HG03045 (cell line): ENCODE results near the gene C12orf57.

Experiments
- ATAC-seq: cut with Tn5 transposase; IDR thresholded peaks from one replicate; pipeline ENCODE4 v1.9.1; 2021; ENCODE audit warnings: mild to moderate bottlenecking, moderate library complexity; ENCODE audit not compliant: unreplicated experiment

Gene C12orf57

DNA sequence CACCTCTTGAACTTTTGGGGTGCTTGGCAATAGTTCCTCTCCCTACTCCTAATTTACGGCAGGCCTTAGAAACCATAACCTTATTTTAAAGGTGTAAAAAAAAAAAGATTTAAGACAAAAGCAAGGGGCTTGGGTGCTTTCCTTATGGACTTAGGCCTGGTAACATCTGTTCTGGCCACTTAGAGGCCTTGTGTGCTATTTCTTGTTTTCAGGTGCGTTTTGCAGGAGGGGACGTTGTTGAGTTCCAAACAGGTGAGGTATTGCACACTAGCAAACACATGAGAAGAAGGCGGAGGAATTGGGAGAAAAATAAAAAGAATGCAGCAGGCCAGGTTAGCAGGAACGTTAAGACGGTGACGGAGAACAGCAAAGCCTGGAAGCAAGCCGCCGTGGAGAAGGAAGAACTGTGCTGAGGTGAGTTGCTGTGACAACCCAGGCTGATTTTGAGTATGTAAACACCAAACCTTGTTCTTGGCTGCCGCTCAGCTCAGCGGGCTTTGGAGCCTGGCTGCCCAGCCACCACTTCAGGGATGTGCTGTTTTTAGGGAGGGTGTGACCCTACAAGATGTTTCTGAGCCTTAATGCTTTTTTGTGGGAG, 44.2 kb downstream of the C12orf57 start:
- no peak for ATAC-seq
